Stomach (tissue), 9 donors: ENCODE results near the gene FLRT2. TPM values are rescaled to one million over a fixed set of nuclear protein-coding genes. Genes with fewer than 3 reads are reported as not detected.

ENCODE experiments used
- DNase-seq, 2 donors: peaks; one replicate each; pipeline versions ENCODE4 v3.0.0 to v3.0.0-alpha.2; 2013 to 2019
- H3K27ac ChIP-seq, 5 donors: fragments of 200-600 bp in 4 of 5; sonication (generic) in 4 of 5; one replicate each; pipeline ENCODE4 v1.5.1; 2013 to 2019; ENCODE audit warnings: mild to moderate bottlenecking in 1 of 5, moderate library complexity in 1 of 5
- H3K27me3 ChIP-seq, 3 donors: fragments of 200-600 bp; sonication (generic); one replicate each; pipeline ENCODE4 v1.5.1; 2017 to 2019; ENCODE audit warnings: mixed run types in 1 of 3
- H3K36me3 ChIP-seq, 4 donors: fragments of 200-600 bp; sonication (generic); 1 replicate in 3 of 4; 2 replicates in 1 of 4; pipeline ENCODE4 v1.5.1; 2016 to 2019
- H3K4me1 ChIP-seq, 4 donors: fragments of 200-600 bp; sonication (generic); one replicate each; pipeline ENCODE4 v1.5.1; 2016 to 2019
- H3K4me3 ChIP-seq, 4 donors: fragments of 200-600 bp; sonication (generic) in 3 of 4; one replicate each; pipeline ENCODE4 v1.5.1; 2016 to 2019; ENCODE audit warnings: mild to moderate bottlenecking in 1 of 4
- H3K9me3 ChIP-seq, 4 donors: fragments of 200-600 bp; sonication (generic); one replicate each; pipeline ENCODE4 v1.5.1; 2016 to 2019
- EP300 ChIP-seq: sonication (generic); formaldehyde crosslinking; IDR thresholded peaks from one replicate; pipeline ENCODE4 v1.6.1; 2017; ENCODE audit warnings: antibody characterized with exemption
- POLR2A ChIP-seq, 4 donors: fragments of 450-650 bp; IDR thresholded peaks; one replicate each; pipeline ENCODE4 v1.6.1; 2016; ENCODE audit warnings: antibody characterized with exemption in 4 of 4, control low read depth in 2 of 4, mild to moderate bottlenecking in 1 of 4, moderate library complexity in 1 of 4
- POLR2AphosphoS5 ChIP-seq, 3 donors: sonication (generic); formaldehyde crosslinking; IDR thresholded peaks; one replicate each; pipeline ENCODE4 v1.6.1; 2016; ENCODE audit warnings: antibody characterized with exemption in 3 of 3
- WGBS, 5 donors: extraction: QIAGEN DNeasy Blood & Tissue Kit in 3 of 5; methylation state at CpG; one replicate each; pipeline versions ENCODE4 v1.1.5 to v1.1.7; 2013 to 2018; 5-methylcytosine and 5-hydroxymethylcytosine counted together
- intact Hi-C: fragments of 100-400 bp; cut with DNase I; formaldehyde crosslinking; loops from one replicate; pipeline ENCODE4 v1.15.1; 2023; ENCODE audit warnings: low total_unique reads
- polyA plus RNA-seq, 3 donors: library from polyadenylated mRNA; stranded (reverse); fragments of 200-250 nt; gene quantifications; one replicate each; pipeline ENCODE4 v1.2.3, GENCODE V29; 2013
- total RNA-seq, 5 donors: library from RNA; depleted of rRNA; stranded (reverse); fragments of >200 nt; gene quantifications; one replicate each; pipeline versions ENCODE4 v1.1.0 to v1.2.3, GENCODE V29; 2014 to 2016
- TF ChIP-seq, protein P1 (sequence below), 7 experiments: fragments of 450-650 bp in 4 of 7; fragments of 200-600 bp in 3 of 7; sonication (generic) in 3 of 7; IDR thresholded peaks; one replicate each; pipeline ENCODE4 v1.5.1; 2016 to 2019; ENCODE audit warnings: antibody characterized with exemption in 7 of 7, control low read depth in 2 of 7, mild to moderate bottlenecking in 1 of 7
- donor health status: healthy with polysubstance abuse.
- donor health status: Bipolar disorder and iron deficiency.
- donor health status: healthy.

Gene FLRT2
- total and polyA plus RNA-seq, 8 donors = 0.45 to 34.1 (median 1.2) TPM

DNA sequence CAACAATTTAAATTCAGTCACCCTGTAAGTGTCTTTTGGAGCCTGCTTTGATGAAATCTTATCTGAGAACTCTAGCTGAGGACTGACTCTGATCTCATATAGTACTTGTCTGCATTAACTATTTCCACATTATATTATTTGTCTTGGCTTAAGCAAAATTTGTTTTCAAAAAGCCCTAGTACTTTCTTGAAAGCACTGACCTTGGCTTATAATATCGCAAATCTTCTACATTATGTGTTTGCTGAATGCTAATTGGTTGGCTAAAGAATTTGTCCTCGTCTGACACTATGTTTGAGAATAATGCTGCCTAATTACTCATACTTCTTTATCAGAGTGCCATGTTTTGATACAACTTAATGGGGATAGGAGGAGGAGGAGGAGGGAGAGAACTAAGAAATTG is 46.9 kb upstream of the FLRT2 start:
- Histone ChIP-seq H3K27me3 (no peaks in the 10 kb centered on the region), H3K27ac (peak overlapping the region in 4 of 5 donors; percentile 59 to 61 (median 60)), H3K4me3 (no peak overlapping the region), H3K9me3 (no peaks in the 10 kb centered on the region), H3K4me1 (peaks cover 0 to 25% (median 14%) of the 10 kb centered on the region in 4 donors), H3K36me3 (no peaks in the 10 kb centered on the region)
- intact Hi-C loops = no loop called here
- WGBS, 5 donors = 17 to 36% (median 30%) methylated on average over 2 of the region's 2 CpGs
- DNase-seq = peak in 1 of 2 donors; percentile 16
- TF ChIP-seq POLR2A (IDR thresholded peaks at IDR 0.05) (no peak), EP300 (no peak), POLR2AphosphoS5 (IDR thresholded peaks at IDR 0.05) (no peak)
- TF ChIP-seq, protein P1, sequence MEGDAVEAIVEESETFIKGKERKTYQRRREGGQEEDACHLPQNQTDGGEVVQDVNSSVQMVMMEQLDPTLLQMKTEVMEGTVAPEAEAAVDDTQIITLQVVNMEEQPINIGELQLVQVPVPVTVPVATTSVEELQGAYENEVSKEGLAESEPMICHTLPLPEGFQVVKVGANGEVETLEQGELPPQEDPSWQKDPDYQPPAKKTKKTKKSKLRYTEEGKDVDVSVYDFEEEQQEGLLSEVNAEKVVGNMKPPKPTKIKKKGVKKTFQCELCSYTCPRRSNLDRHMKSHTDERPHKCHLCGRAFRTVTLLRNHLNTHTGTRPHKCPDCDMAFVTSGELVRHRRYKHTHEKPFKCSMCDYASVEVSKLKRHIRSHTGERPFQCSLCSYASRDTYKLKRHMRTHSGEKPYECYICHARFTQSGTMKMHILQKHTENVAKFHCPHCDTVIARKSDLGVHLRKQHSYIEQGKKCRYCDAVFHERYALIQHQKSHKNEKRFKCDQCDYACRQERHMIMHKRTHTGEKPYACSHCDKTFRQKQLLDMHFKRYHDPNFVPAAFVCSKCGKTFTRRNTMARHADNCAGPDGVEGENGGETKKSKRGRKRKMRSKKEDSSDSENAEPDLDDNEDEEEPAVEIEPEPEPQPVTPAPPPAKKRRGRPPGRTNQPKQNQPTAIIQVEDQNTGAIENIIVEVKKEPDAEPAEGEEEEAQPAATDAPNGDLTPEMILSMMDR (IDR thresholded peaks at IDR 0.05) = no peak

DNA sequence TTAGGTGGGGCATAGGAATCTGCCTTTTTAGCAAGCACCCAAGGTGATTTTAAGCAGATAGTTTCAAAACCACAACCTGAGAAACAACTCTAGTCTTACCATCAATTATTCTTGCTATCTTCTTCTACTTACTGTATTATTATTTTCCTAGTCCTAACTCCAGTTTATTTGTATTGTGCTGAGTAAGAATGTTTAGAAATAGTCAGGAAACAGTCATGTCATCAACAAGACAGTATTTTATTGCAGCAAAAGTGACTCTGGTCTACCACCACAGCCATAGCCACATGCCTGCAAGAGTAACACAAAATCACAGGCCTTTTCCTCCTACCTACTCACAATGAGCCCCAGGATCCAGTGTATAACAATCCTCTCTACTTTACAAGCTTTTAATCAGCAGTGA is 46.3 kb upstream of the FLRT2 start:
- intact Hi-C loops = no loop called here
- Histone ChIP-seq H3K4me1 (peaks cover 0 to 25% (median 14%) of the 10 kb centered on the region in 4 donors), H3K4me3 (no peak overlapping the region), H3K9me3 (no peaks in the 10 kb centered on the region), H3K36me3 (no peaks in the 10 kb centered on the region), H3K27me3 (no peaks in the 10 kb centered on the region), H3K27ac (peak overlapping the region; percentile 20 to 61 (median 59))
- no peak for DNase-seq
- no peak for TF ChIP-seq POLR2A (IDR thresholded peaks at IDR 0.05)
- TF ChIP-seq EP300 = no peak
- no peak for TF ChIP-seq POLR2AphosphoS5 (IDR thresholded peaks at IDR 0.05)
- TF ChIP-seq, protein P1 (IDR thresholded peaks at IDR 0.05) = no peak

DNA sequence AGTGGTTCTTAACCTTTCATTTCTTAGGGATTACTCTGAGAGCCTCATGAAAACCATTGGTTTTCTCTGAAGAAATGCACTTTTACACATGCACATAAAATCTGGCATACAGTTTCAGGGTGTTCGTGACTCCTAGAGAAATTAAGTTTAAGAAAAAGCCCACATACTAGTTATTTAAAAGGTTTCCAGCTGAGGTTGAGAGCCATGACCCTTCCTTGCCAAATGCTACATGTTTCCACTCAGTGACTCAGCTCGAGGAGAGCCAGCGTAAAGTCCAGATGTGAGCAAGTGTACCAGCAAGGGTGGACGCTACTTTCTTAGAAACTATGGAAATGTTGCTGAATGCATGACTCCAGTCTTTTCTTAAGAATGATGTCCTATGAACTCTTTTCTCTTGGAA is 42.7 kb upstream of the FLRT2 start:
- no peak overlapping the region for H3K4me3 ChIP-seq
- intact Hi-C loops = no loop called here
- peaks cover 0 to 6% (median 2%) of the 10 kb centered on the region in 4 donors for H3K9me3 ChIP-seq
- TF ChIP-seq POLR2A (IDR thresholded peaks at IDR 0.05) = no peak
- no peak for TF ChIP-seq EP300
- TF ChIP-seq POLR2AphosphoS5 (IDR thresholded peaks at IDR 0.05) = no peak
- TF ChIP-seq, protein P1 (IDR thresholded peaks at IDR 0.05) = no peak
- no peaks in the 10 kb centered on the region for H3K36me3 ChIP-seq
- peaks cover 0 to 15% (median 5%) of the 10 kb centered on the region in 4 donors for H3K4me1 ChIP-seq
- H3K27me3 ChIP-seq = no peaks in the 10 kb centered on the region
- no peak overlapping the region for H3K27ac ChIP-seq
- 81 to 90% (median 82%) methylated on average over 4 of the region's 4 CpGs for WGBS, 5 donors
- DNase-seq = no peak

DNA sequence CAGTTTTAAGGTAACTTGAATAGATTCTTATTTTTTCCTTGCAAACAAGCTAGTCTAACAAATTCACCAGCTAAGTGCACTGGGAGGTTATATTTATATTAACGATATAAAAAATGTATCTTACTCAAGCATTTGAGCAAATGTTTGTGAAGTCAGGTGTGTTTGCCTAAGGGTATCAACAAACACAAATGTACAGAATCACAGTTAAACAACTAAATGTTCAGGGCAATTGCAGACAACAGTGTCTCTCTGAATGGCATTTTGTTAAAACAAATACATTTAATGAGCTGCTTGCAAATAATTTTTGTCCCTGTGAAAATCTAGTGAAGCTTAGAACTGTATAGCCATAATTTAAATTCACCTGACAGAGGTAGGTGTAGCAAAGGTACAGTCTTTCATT is 28.2 kb upstream of the FLRT2 start:
- no peak for DNase-seq
- Histone ChIP-seq H3K4me3 (no peak overlapping the region), H3K27ac (no peak overlapping the region), H3K36me3 (no peaks in the 10 kb centered on the region), H3K27me3 (no peaks in the 10 kb centered on the region), H3K9me3 (no peaks in the 10 kb centered on the region), H3K4me1 (no peaks in the 10 kb centered on the region)
- no peak for TF ChIP-seq EP300
- no peak for TF ChIP-seq POLR2AphosphoS5 (IDR thresholded peaks at IDR 0.05)
- TF ChIP-seq, protein P1 (IDR thresholded peaks at IDR 0.05) = no peak
- TF ChIP-seq POLR2A (IDR thresholded peaks at IDR 0.05) = no peak
- WGBS, 5 donors = 27 to 48% (median 38%) methylated on average over 1 of the region's 1 CpG
- intact Hi-C loops = no loop called here
